ENCODE measurements around the gene CDH4.

The CDH4 gene

GRCh38 chr20:61523145-61523544, 271.1 kb downstream of the CDH4 start:
- TF ChIP-seq POLR2AphosphoS5 (IDR thresholded peaks at IDR 0.05; ENCODE audit: low read depth) (no peak), SPI1 (IDR thresholded peaks at IDR 0.05; ENCODE audit: borderline replicate concordance, low read depth) (no peak), REST (IDR thresholded peaks at IDR 0.05; ENCODE audit: insufficient replicate concordance, low read depth) (no peak), GABPA (IDR thresholded peaks at IDR 0.05; ENCODE audit: low read depth) (no peak), CTCF (IDR thresholded peaks at IDR 0.05; ENCODE audit: insufficient read depth, low read length) (no peak)
- no peak for DNase-seq (ENCODE audit: low read depth in 1 of 2, low spot score in 1 of 2)
- Histone ChIP-seq H3K27me3 (ENCODE audit: insufficient read depth, poor library complexity, severe bottlenecking) (no peaks in the 10 kb centered on the region), H3K27ac (replicated peaks) (no peak overlapping the region), H3K4me3 (replicated peaks; ENCODE audit: insufficient read depth, low read length) (no peak overlapping the region)

GRCh38 chr20:61524951-61525666, 273.0 kb downstream of the CDH4 start:
- Histone ChIP-seq H3K27ac (replicated peaks) (no peak overlapping the region), H3K4me3 (replicated peaks; ENCODE audit: insufficient read depth, low read length) (no peak overlapping the region), H3K27me3 (ENCODE audit: insufficient read depth, poor library complexity, severe bottlenecking) (no peaks in the 10 kb centered on the region)
- no peak for TF ChIP-seq POLR2AphosphoS5 (IDR thresholded peaks at IDR 0.05; ENCODE audit: low read depth)
- TF ChIP-seq GABPA (IDR thresholded peaks at IDR 0.05; ENCODE audit: low read depth) = no peak
- no peak for TF ChIP-seq CTCF (IDR thresholded peaks at IDR 0.05; ENCODE audit: insufficient read depth, low read length)
- no peak for TF ChIP-seq REST (IDR thresholded peaks at IDR 0.05; ENCODE audit: insufficient replicate concordance, low read depth)
- no peak for TF ChIP-seq SPI1 (IDR thresholded peaks at IDR 0.05; ENCODE audit: borderline replicate concordance, low read depth)
- no peak for DNase-seq (ENCODE audit: low read depth in 1 of 2, low spot score in 1 of 2)

- Histone ChIP-seq H3K27ac (replicated peaks) (no peak overlapping the region), H3K27me3 (ENCODE audit: insufficient read depth, poor library complexity, severe bottlenecking) (no peaks in the 10 kb centered on the region), H3K4me3 (replicated peaks; ENCODE audit: insufficient read depth, low read length) (no peak overlapping the region)
- TF ChIP-seq CTCF (IDR thresholded peaks at IDR 0.05; ENCODE audit: insufficient read depth, low read length) (no peak), REST (IDR thresholded peaks at IDR 0.05; ENCODE audit: insufficient replicate concordance, low read depth) (peak; percentile 37)
- DNase-seq (ENCODE audit: low read depth in 1 of 2, low spot score in 1 of 2) = no peak
Measured at GRCh38 chr20:61525781-61526431, 273.8 kb downstream of the CDH4 start.
